Activated CD8-positive, alpha-beta T cell treated with anti-CD3 and anti-CD28 coated beads for 36 hours (primary cell): Measurements from ENCODE around the gene MGMT. TPM values are rescaled to one million over a fixed set of nuclear protein-coding genes. Genes with fewer than 3 reads are reported as not detected.

ENCODE experiments used
- ATAC-seq: fragments of 200-7000 bp; cut with Tn5 transposase; one replicate; pipeline ENCODE4 v1.10.0; 2021; ENCODE audit warnings: mild to moderate bottlenecking, moderate library complexity
- CTCF ChIA-PET: fragments of 350-600 bp; sonication (Branson Sonifier 250); formaldehyde crosslinking; loops from one replicate; lab custom pipeline; 2021; ENCODE audit warnings: antibody characterized with exemption; lab: Charles Lee
- POLR2A ChIA-PET: fragments of 350-600 bp; sonication (Branson Sonifier 250); formaldehyde crosslinking; loops from one replicate; lab custom pipeline; 2021; ENCODE audit warnings: antibody characterized with exemption; lab: Charles Lee
- DNase-seq: peaks from one replicate; pipeline ENCODE4 v3.0.0-alpha.2; 2020
- H3K27ac Mint-ChIP-seq: one replicate; pipeline ENCODE4 v1.8.0; 2021; ENCODE audit warnings: mild to moderate bottlenecking, mixed read lengths
- H3K27me3 Mint-ChIP-seq: one replicate; pipeline ENCODE4 v1.8.0; 2021; ENCODE audit warnings: mixed read lengths
- H3K36me3 Mint-ChIP-seq: one replicate; pipeline ENCODE4 v1.8.0; 2021; ENCODE audit warnings: low read depth, mixed read lengths
- H3K4me1 Mint-ChIP-seq: one replicate; pipeline ENCODE4 v1.8.0; 2021; ENCODE audit warnings: low read depth, mixed read lengths
- H3K4me3 Mint-ChIP-seq: one replicate; pipeline ENCODE4 v1.8.0; 2021; ENCODE audit warnings: mild to moderate bottlenecking, moderate library complexity, mixed read lengths
- H3K9me3 Mint-ChIP-seq: one replicate; pipeline ENCODE4 v1.8.0; 2021; ENCODE audit warnings: mixed read lengths
- CTCF ChIP-seq: fragments of 200-600 bp; IDR thresholded peaks from one replicate; pipeline ENCODE4 v1.8.0; 2022; ENCODE audit warnings: antibody characterized with exemption, mild to moderate bottlenecking
- intact Hi-C: fragments of 100-400 bp; cut with micrococcal nuclease; formaldehyde crosslinking; loops from one replicate; pipeline ENCODE4 v1.10.0; 2022
- total RNA-seq, 2 experiments: library from RNA; stranded (reverse); gene quantifications; one replicate each; pipeline ENCODE4 v1.2.3, GENCODE V29; 2021

The MGMT gene
- total RNA-seq, 2 experiments from 2014 or later: 16.2 to 17.0 TPM

GRCh38 chr10:129502448-129502847, 35.4 kb downstream of the MGMT start:
- no peak for DNase-seq
- Mint-ChIP-seq H3K4me1 (peaks cover 11% of the 10 kb centered on the region), H3K4me3 (no peak overlapping the region), H3K9me3 (peaks cover 18% of the 10 kb centered on the region), H3K27me3 (no peaks in the 10 kb centered on the region), H3K27ac (no peak overlapping the region), H3K36me3 (peaks cover 42% of the 10 kb centered on the region)
- ATAC-seq: no peak
- ChIA-PET POLR2A (no interaction called here), CTCF (interaction anchor here (1.3 kb wide), 1 partner anchor 40 kb away, joined by 3 read pairs; no protein-coding TSS in a partner anchor)
- intact Hi-C loops: no loop called here
- TF ChIP-seq CTCF: no peak

GRCh38 chr10:129505500-129506075, 38.5 kb downstream of the MGMT start:
- Mint-ChIP-seq H3K9me3 (peaks cover 24% of the 10 kb centered on the region), H3K27ac (no peak overlapping the region), H3K27me3 (no peaks in the 10 kb centered on the region), H3K4me1 (peaks cover 2% of the 10 kb centered on the region), H3K36me3 (peaks cover 43% of the 10 kb centered on the region), H3K4me3 (no peak overlapping the region)
- no peak for DNase-seq
- no peak for TF ChIP-seq CTCF
- no peak for ATAC-seq
- intact Hi-C loops: no loop called here
- POLR2A ChIA-PET: no interaction called here
- CTCF ChIA-PET: no interaction called here

- TF ChIP-seq CTCF: no peak
- ChIA-PET POLR2A (no interaction called here), CTCF (no interaction called here)
- no peaks in the 10 kb centered on the region for H3K27me3 Mint-ChIP-seq
- no peak overlapping the region for H3K4me3 Mint-ChIP-seq
- H3K27ac Mint-ChIP-seq: no peak overlapping the region
- no peak for ATAC-seq
- intact Hi-C loops: no loop called here
- peaks cover 46% of the 10 kb centered on the region for H3K36me3 Mint-ChIP-seq
- H3K9me3 Mint-ChIP-seq: peaks cover 26% of the 10 kb centered on the region
- no peak for DNase-seq
- peaks cover 2% of the 10 kb centered on the region for H3K4me1 Mint-ChIP-seq
These were observed 39.2 kb downstream of the MGMT start for GRCh38 chr10:129506101-129506797.

- ChIA-PET CTCF (no interaction called here), POLR2A (no interaction called here)
- Mint-ChIP-seq H3K27me3 (no peaks in the 10 kb centered on the region), H3K9me3 (peaks cover 26% of the 10 kb centered on the region), H3K27ac (no peak overlapping the region), H3K4me1 (no peaks in the 10 kb centered on the region), H3K4me3 (no peak overlapping the region), H3K36me3 (peaks cover 43% of the 10 kb centered on the region)
- TF ChIP-seq CTCF: no peak
- intact Hi-C loops: no loop called here
- ATAC-seq (no peak), DNase-seq (no peak)
These were observed 40.3 kb downstream of the MGMT start for GRCh38 chr10:129507216-129507889.

- Mint-ChIP-seq H3K36me3 (peaks cover 45% of the 10 kb centered on the region), H3K4me1 (no peaks in the 10 kb centered on the region), H3K4me3 (no peak overlapping the region), H3K27me3 (no peaks in the 10 kb centered on the region), H3K27ac (no peak overlapping the region), H3K9me3 (peaks cover 28% of the 10 kb centered on the region)
- intact Hi-C loops: no loop called here
- no peak for TF ChIP-seq CTCF
- ChIA-PET POLR2A (no interaction called here), CTCF (no interaction called here)
- no peak for ATAC-seq
- DNase-seq: no peak
These were observed 42.1 kb downstream of the MGMT start for GRCh38 chr10:129509155-129509554.
